ENCODE data around the gene PDE9A.

DNA sequence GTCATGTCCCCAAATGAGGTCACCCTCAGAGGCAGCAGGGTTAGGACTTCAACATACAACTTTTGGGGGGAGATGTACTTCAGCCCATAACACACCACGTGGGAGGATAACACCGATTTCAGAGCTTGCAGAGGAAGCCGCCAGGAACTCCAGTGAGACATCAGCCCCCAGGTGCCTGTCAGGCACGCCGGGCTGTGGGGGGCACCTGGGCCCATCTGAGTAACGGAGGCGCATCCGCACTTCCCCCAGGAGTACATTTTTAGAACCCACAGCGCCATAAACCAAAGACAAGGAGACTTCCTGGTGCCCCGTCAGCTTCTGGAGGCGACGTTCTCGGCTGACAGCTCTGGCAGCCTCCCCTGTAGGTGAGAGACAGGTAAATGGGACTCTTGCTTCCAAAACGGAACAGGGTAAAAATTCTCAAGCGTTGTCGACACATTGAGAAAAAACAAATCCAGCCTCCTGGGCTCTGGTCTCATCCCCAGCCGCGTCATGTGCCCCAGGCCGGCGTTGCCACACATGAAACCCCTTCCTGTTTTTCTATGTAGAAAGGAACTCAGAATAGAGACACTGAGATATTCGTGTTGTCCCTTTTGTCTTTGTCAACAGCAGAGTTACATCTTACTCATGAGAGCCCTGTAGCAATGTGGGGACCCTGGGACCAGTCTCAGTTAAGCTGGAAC lies 93.3 kb downstream of the PDE9A start:
- TF ChIP-seq, protein P1, sequence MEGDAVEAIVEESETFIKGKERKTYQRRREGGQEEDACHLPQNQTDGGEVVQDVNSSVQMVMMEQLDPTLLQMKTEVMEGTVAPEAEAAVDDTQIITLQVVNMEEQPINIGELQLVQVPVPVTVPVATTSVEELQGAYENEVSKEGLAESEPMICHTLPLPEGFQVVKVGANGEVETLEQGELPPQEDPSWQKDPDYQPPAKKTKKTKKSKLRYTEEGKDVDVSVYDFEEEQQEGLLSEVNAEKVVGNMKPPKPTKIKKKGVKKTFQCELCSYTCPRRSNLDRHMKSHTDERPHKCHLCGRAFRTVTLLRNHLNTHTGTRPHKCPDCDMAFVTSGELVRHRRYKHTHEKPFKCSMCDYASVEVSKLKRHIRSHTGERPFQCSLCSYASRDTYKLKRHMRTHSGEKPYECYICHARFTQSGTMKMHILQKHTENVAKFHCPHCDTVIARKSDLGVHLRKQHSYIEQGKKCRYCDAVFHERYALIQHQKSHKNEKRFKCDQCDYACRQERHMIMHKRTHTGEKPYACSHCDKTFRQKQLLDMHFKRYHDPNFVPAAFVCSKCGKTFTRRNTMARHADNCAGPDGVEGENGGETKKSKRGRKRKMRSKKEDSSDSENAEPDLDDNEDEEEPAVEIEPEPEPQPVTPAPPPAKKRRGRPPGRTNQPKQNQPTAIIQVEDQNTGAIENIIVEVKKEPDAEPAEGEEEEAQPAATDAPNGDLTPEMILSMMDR (IDR thresholded peaks at IDR 0.05): no peak
- no peak for TF ChIP-seq POLR2A (IDR thresholded peaks at IDR 0.05)
